ENCODE results near the gene SLC16A10.
"Not testable (repeated sequence)": the region's sequence is repeated elsewhere in the genome, so short reads cannot be mapped to it uniquely, and the experiment has no call there.

SLC16A10 gene

GRCh38 chr6:111220383-111221031 is 133.2 kb downstream of the SLC16A10 start:
- DNase-seq (ENCODE audit: low spot score), result no peak

- DNase-seq (ENCODE audit: low spot score), result no peak
These were observed 134.5 kb downstream of the SLC16A10 start for GRCh38 chr6:111221804-111222203.

GRCh38 chr6:111222341-111222740 is 135.0 kb downstream of the SLC16A10 start:
- DNase-seq (ENCODE audit: low spot score), result no peak

GRCh38 chr6:111228094-111228493 is 140.8 kb downstream of the SLC16A10 start:
- DNase-seq (ENCODE audit: low spot score), result peak; percentile 15

GRCh38 chr6:111230351-111231089 is 143.2 kb downstream of the SLC16A10 start:
- peak; percentile 30 for DNase-seq (ENCODE audit: low spot score)

GRCh38 chr6:111231090-111231459 is 143.8 kb downstream of the SLC16A10 start:
- DNase-seq (ENCODE audit: low spot score), result no peak

GRCh38 chr6:111237852-111238251 is 150.5 kb downstream of the SLC16A10 start:
- DNase-seq (ENCODE audit: low spot score), result no peak

- no peak for DNase-seq (ENCODE audit: low spot score)
These were observed 151.3 kb downstream of the SLC16A10 start for GRCh38 chr6:111238464-111239119.

- no peak for DNase-seq (ENCODE audit: low spot score)
These were observed 152.2 kb downstream of the SLC16A10 start for GRCh38 chr6:111239461-111239860.

GRCh38 chr6:111242452-111242851 is 155.1 kb downstream of the SLC16A10 start:
- no peak for DNase-seq (ENCODE audit: low spot score)

- no peak for DNase-seq (ENCODE audit: low spot score)
These were observed 155.8 kb downstream of the SLC16A10 start for GRCh38 chr6:111243095-111243494.

GRCh38 chr6:111248789-111249188 is 161.5 kb downstream of the SLC16A10 start:
- no peak for DNase-seq (ENCODE audit: low spot score)

GRCh38 chr6:111250791-111251354 is 163.6 kb downstream of the SLC16A10 start:
- no peak for DNase-seq (ENCODE audit: low spot score)

GRCh38 chr6:111252726-111253125 is 165.4 kb downstream of the SLC16A10 start:
- no peak for DNase-seq (ENCODE audit: low spot score)

- no peak for DNase-seq (ENCODE audit: low spot score)
These were observed 166.9 kb downstream of the SLC16A10 start for GRCh38 chr6:111254004-111254778.

GRCh38 chr6:111254779-111255166 is 167.5 kb downstream of the SLC16A10 start:
- DNase-seq (ENCODE audit: low spot score), result no peak

- DNase-seq (ENCODE audit: low spot score), result not testable (repeated sequence)
These were observed 168.5 kb downstream of the SLC16A10 start for GRCh38 chr6:111255838-111256237.

- no peak for DNase-seq (ENCODE audit: low spot score)
These were observed 169.3 kb downstream of the SLC16A10 start for GRCh38 chr6:111256646-111257045.

GRCh38 chr6:111258010-111258409 is 170.7 kb downstream of the SLC16A10 start:
- no peak for DNase-seq (ENCODE audit: low spot score)

- DNase-seq (ENCODE audit: low spot score), result peak; percentile 29
These were observed 171.3 kb downstream of the SLC16A10 start for GRCh38 chr6:111258615-111259088.

GRCh38 chr6:111259089-111259831 is 172.0 kb downstream of the SLC16A10 start:
- DNase-seq (ENCODE audit: low spot score), result peak; percentile 96
